GM21723 (cell line): Measurements from ENCODE around the gene KRTAP1-5.
"Not testable (repeated sequence)": the region's sequence is repeated elsewhere in the genome, so short reads cannot be mapped to it uniquely, and the experiment has no call there.

Experiments
- ATAC-seq: cut with Tn5 transposase; IDR thresholded peaks from one replicate; pipeline ENCODE4 v1.9.1; 2021; ENCODE audit warnings: mild to moderate bottlenecking, moderate library complexity; ENCODE audit not compliant: unreplicated experiment

The KRTAP1-5 gene

GRCh38 chr17:41049110-41049509 lies 22.1 kb upstream of the KRTAP1-5 start:
- ATAC-seq, result no peak

GRCh38 chr17:41048441-41048840 lies 21.4 kb upstream of the KRTAP1-5 start:
- ATAC-seq, result no peak

- not testable (repeated sequence) for ATAC-seq
Measured at GRCh38 chr17:41046735-41047465, 19.9 kb upstream of the KRTAP1-5 start, which contains the start of gene KRTAP2-1. TSS of gene KRTAP2-1 (minus strand) at chr17:41047316. CDS start at chr17:41047267, 49 bp downstream.

GRCh38 chr17:41042953-41043352 lies 15.9 kb upstream of the KRTAP1-5 start:
- ATAC-seq, result no peak

GRCh38 chr17:41040783-41041571 lies 14.0 kb upstream of the KRTAP1-5 start, which contains the start of gene KRTAP1-1:
TSS of gene KRTAP1-1 (minus strand) at chr17:41041450. CDS start at chr17:41041397, 53 bp downstream.
- not testable (repeated sequence) for ATAC-seq

GRCh38 chr17:41037853-41038350 lies 10.9 kb upstream of the KRTAP1-5 start:
- ATAC-seq, result no peak

GRCh38 chr17:41034346-41034935 lies 7.4 kb upstream of the KRTAP1-5 start, which contains the start of gene KRTAP1-3:
TSS of gene KRTAP1-3 (minus strand) at chr17:41034874. CDS start at chr17:41034821, 53 bp downstream.
- ATAC-seq, result not testable (repeated sequence)

- ATAC-seq, result no peak
Measured at GRCh38 chr17:41029633-41030245, 2.7 kb upstream of the KRTAP1-5 start, which contains the start of gene KRTAP1-4. TSS of gene KRTAP1-4 (minus strand) at chr17:41030195. CDS start at chr17:41030078, 117 bp downstream.

GRCh38 chr17:41024697-41025096 lies 2.3 kb downstream of the KRTAP1-5 start:
- no peak for ATAC-seq

- ATAC-seq, result no peak
Measured at GRCh38 chr17:41020336-41020735, 6.7 kb downstream of the KRTAP1-5 start.

GRCh38 chr17:41019415-41019814 lies 7.6 kb downstream of the KRTAP1-5 start:
- no peak for ATAC-seq

GRCh38 chr17:41018541-41018940 lies 8.5 kb downstream of the KRTAP1-5 start:
- ATAC-seq, result no peak

- ATAC-seq, result no peak
Measured at GRCh38 chr17:41016578-41017215, 10.3 kb downstream of the KRTAP1-5 start.

- ATAC-seq, result no peak
Measured at GRCh38 chr17:41015454-41015853, 11.6 kb downstream of the KRTAP1-5 start.

- no peak for ATAC-seq
Measured at GRCh38 chr17:41013606-41014005, 13.4 kb downstream of the KRTAP1-5 start.

- no peak for ATAC-seq
Measured at GRCh38 chr17:41013181-41013580, 13.8 kb downstream of the KRTAP1-5 start.

GRCh38 chr17:41012326-41013120 lies 14.5 kb downstream of the KRTAP1-5 start:
- no peak for ATAC-seq

- no peak for ATAC-seq
Measured at GRCh38 chr17:41010441-41010840, 16.6 kb downstream of the KRTAP1-5 start.

GRCh38 chr17:41009936-41010335 lies 17.1 kb downstream of the KRTAP1-5 start:
- no peak for ATAC-seq
